Glomerular endothelial cell (primary cell): ENCODE measurements around the gene SLIT1. TPM values are rescaled to one million over a fixed set of nuclear protein-coding genes. Genes with fewer than 3 reads are reported as not detected.

Source experiments
- DNase-seq: peaks from one replicate; pipeline ENCODE4 v3.0.0-alpha.2; 2011; ENCODE audit warnings: low read depth, low spot score; ENCODE audit errors: extremely low read depth
- total RNA-seq: library from RNA; depleted of rRNA; stranded (reverse); fragments of >200 nt; gene quantifications from 2 replicates; pipeline ENCODE4 v1.2.3, GENCODE V29; 2015

Gene SLIT1
- total RNA-seq, 1 donor from 2014 or later = not detected

GRCh38 chr10:97010695-97011206 lies 175.0 kb downstream of the SLIT1 start:
- DNase-seq = no peak

DNA sequence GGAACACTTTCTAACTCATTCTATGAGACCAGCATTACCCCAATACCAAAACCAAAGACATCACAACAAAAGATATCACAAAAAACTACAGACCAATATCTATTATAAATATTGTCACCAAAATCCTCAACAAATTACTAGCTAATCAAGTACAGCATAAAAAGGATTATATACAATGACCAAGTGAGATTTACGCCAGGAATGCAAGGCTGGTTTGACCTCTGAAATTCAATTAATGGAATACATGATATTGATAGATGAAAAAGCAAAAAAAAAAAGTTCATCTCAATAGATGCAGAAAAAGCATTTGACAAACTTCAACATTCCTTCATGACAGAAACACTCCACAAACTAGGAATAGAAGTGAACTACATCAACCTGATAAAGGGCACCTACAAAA lies 178.3 kb downstream of the SLIT1 start:
- DNase-seq = no peak

DNA sequence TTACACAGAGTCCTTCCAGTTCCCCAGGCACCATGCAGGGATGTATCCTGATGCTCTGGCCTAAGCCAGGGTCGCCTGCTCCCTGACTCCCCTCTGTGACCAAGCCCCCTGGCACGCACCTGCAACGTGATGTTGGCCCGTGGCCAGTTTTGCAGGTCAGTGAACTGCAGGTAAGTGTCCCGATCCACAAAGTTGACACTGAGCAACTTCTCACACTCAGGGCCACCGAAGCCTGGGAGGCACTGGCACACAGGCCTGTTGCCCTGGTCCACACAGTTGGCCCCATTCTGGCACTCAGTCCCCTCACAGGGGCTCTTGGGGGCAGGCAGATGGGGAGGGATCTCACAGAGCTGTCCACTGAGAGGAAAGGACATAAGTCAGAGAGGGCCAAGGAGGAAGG lies 179.4 kb downstream of the SLIT1 start:
- no peak for DNase-seq

GRCh38 chr10:97005349-97005748 lies 180.4 kb downstream of the SLIT1 start:
- DNase-seq = no peak

DNA sequence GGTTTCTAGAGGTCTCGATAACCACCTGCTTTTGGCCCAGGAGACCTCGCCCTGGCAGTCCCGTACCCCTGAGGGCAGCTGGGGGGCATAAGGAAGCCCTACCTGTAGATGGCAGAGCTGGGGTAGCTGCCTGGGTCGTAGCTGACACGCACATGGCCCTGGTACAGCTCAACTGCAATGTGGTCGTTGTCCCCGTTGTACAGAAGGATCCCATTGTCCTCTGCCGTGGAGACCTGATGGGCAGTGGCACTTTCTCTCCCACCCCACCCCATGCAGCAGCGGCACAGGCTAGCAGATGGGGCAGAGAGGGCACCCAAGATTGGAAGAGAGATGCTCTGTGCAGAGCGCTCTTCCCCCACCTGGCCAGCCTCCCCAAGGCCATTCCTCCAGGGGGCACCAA lies 181.2 kb downstream of the SLIT1 start:
- no peak for DNase-seq

- no peak for DNase-seq
Measured at GRCh38 chr10:97003804-97004201, 182.0 kb downstream of the SLIT1 start.

- DNase-seq = no peak
Measured at GRCh38 chr10:97003151-97003803, 182.5 kb downstream of the SLIT1 start.

DNA sequence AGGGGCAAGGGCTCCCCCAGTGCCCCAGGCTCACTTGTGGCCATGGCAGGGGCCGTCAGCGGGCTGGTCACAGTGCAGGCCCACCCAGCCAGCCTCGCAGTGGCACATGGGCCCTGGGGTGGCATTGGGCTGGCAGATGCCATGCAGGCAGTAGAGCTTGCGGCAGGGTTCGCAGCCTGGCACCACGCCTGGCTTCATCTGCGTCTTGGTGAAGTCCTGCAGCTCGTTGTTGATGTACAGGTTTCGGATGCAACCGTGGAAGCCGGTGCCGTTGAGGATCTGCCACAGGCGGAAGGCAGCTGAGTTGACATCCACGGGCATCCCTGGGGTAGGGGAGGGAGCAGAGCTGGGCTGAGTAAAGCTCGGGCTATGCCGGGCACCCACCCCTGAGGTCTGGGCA lies 183.1 kb downstream of the SLIT1 start:
- DNase-seq = no peak

DNA sequence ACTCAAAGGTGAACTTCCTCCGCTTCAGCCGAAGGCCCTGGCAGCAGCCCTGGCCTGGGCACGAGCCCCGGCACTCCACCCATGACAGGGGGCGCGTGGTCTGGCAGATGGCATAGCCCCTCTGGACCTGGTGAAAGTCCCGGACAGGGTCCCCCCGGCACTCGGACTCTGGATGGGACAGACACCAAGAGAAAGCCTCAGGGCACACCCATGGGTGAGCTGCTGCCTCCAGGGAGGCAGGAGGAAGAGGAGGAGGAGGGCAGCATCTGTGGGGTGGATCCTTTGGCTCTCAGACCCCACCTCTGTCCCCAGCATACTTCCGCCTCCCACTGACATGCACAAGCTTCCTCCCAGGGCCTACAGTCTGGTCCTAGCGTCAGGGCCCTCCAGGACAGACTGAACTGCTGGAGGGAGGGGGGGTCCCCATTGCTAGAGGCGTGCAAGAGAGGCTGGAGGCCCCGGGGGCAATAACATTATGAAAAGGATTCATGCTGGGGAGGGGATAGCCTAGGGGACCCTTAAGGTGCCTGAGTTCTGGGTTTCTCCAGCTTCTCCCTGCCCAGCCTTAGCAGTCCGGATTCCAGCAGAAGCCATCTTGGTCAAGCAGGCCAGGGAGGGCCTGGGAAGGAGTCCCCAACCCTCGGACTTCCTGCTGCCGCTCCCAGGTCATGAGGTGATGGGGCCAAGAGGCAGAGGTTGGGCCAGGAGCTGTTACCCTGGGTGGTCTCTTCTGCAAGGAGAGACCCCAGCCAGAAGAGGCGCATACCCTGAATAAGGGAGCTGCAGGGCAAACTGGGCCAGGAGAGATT lies 184.4 kb downstream of the SLIT1 start:
- no peak for DNase-seq

DNA sequence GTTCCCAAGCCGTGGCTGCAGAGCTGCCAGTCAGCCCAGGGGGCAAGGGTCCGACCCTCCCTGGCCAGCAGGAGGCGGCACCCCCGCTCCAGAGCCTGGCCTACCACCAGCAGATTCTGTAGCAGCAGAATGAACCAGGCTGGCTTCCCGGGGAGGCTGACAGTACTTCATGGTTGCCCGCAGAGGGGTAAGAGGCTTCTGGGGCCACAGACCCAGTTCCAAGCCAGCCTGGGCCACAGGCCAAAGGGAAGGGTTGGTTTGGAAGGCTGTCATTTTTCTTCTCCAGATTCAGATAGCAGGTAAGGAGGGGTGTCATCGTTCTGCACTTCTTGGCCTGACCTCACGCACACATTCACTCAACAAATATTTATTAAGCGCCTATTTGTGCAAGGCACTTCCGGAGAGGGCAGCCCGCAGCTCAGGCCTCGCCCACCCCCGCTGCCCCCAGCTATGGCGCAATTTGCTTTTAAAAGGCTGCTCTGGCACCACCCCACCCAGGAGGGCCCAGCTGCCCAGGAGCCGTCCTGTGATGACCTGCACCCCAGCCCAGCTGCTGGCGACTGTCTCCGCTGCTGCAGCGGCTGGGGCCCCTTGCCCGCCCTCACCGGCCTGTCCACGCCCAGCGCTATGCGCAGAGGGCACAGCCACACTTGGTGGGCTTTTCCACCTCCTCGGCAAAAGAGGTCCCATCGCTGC lies 185.1 kb downstream of the SLIT1 start:
- DNase-seq = no peak

GRCh38 chr10:96999987-97000386 lies 185.8 kb downstream of the SLIT1 start:
- DNase-seq = no peak

GRCh38 chr10:96999337-96999736 lies 186.4 kb downstream of the SLIT1 start:
- no peak for DNase-seq

GRCh38 chr10:96998329-96998888 lies 187.3 kb downstream of the SLIT1 start:
- no peak for DNase-seq

- DNase-seq = no peak
Measured at GRCh38 chr10:96996275-96996965, 189.3 kb downstream of the SLIT1 start.

DNA sequence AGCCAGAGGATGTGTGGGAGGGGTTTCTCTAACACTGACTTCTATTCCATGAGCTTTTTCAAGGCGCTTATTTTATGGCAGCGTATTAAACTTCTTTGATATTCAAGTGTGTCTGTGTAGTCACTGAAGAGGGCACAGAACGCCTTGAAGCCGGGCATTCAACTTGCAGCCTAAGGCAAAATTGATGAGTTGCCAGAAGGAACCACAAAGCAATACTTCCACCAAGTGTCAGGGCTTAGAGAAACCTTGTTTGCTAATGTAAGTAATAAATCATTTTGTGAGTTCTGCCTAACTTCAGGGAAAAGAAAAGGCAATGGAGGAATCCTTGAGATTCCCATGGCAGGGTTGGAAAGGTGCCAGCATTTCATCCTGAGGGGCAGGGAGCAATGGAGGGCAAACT lies 189.9 kb downstream of the SLIT1 start:
- DNase-seq = no peak

GRCh38 chr10:96992721-96993120 lies 193.0 kb downstream of the SLIT1 start:
- DNase-seq = no peak

DNA sequence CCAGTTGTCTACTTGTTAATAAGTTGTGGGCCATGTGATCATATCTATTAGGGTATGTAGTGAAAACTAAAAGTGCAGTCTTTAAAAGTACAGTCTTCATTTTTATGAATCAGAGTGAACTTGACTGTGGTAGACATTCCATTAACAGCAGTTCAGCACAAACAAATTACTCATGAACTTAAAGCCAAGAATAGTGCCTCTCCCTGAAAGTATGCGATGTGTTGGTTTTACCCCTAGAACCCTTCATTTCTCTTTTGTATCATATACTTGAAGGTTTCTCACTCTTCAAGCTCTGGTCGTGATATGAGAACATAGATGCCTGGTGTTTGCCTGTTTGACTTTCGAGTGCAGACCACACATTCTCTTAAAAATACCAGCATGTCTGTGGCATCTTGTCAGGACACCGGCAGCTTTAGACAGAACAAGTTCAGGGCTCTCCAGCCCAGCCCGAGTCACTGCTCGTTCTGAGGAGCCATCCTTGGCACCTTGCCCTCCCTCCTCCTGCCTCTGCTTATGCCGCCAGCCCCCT lies 194.4 kb downstream of the SLIT1 start:
- no peak for DNase-seq

- no peak for DNase-seq
Measured at GRCh38 chr10:96988426-96988825, 197.3 kb downstream of the SLIT1 start.

DNA sequence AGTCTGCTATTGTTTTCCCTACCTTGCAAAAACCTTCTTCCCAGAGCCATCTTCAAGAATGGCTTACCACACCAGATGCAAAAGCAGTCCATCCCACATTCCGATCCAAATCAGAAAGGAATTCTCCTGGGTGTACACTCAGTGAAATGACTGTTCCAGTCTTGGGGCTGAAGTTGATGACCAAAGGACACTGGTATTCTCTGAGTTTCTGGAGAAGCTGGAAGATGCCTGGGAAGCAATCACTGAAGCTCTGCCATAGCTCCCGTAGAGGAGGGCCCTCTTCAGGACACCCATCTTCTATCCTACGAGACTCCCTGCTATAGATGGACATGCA lies 197.9 kb downstream of the SLIT1 start:
- no peak for DNase-seq

GRCh38 chr10:96987141-96987841 lies 198.5 kb downstream of the SLIT1 start:
- DNase-seq = no peak
